Mononuclear cell (primary cell): Measurements from ENCODE around the gene SNX1. TPM values are rescaled to one million over a fixed set of nuclear protein-coding genes. Genes with fewer than 3 reads are reported as not detected.
"Not testable (repeated sequence)": the region's sequence is repeated elsewhere in the genome, so short reads cannot be mapped to it uniquely, and the experiment has no call there.

Experiments used
- H3K27me3 ChIP-seq: 2 replicates; pipeline ENCODE4 v1.6.0; 2011; ENCODE audit warnings: low read length, control low read depth; ENCODE audit not compliant: insufficient read depth
- H3K4me1 ChIP-seq: 2 replicates; pipeline ENCODE4 v1.5.1; 2011; ENCODE audit warnings: mild to moderate bottlenecking, low read length, control low read depth; ENCODE audit not compliant: insufficient read depth
- H3K4me3 ChIP-seq: 2 replicates; pipeline ENCODE4 v1.5.1; 2011; ENCODE audit warnings: mild to moderate bottlenecking, low read length, moderate library complexity
- H3K9me3 ChIP-seq: 2 replicates; pipeline ENCODE4 v1.5.1; 2011; ENCODE audit warnings: low read depth, mild to moderate bottlenecking, control low read depth, low read length
- total RNA-seq: library from RNA; depleted of rRNA; stranded (reverse); fragments of >200 nt; gene quantifications from one replicate; pipeline ENCODE4 v1.2.3, GENCODE V29; 2012

SNX1 gene
- total RNA-seq, 1 donor = 29.2 TPM

DNA sequence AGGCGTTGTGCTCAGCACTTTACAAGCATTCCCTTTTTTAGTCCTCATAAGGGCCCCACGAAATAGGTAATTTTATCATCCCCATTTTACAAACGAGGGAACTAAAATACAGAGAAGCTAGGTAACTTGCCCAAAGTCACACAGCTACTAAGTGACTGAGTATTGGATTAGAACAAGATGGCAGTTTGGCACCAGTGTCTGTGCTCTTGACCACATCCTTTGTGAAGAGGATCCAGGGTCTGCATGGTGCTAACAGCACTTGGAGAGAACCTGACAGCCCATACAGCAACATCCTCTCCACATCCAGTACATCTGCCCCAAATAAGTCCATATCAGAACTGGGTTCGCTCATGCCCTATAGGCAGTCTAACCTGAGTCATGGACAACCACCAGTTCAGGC, 27.6 kb upstream of the SNX1 start:
- Histone ChIP-seq H3K4me3 (no peak overlapping the region), H3K9me3 (no peaks in the 10 kb centered on the region), H3K27me3 (no peaks in the 10 kb centered on the region), H3K4me1 (peaks cover 36% of the 10 kb centered on the region)

DNA sequence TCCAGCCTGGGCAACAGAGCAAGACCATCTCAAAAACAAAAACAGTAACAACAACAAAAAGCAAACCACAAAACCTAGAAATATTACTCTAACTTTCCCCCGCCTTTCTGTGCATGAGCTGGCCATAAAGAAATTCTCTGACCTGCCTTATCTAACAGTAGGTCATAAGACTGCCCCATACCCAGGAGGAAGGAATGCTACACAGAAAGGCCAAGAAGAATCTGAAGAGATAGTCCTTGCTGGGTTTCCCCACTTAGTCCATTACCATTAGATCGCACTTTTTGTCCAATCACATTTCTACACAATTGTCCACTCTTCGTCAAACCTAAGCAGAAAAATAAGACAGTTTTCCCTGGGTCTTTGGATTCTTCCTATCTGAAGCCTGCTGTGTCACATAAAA, 25.7 kb upstream of the SNX1 start:
- no peak overlapping the region for H3K4me3 ChIP-seq
- peaks cover 36% of the 10 kb centered on the region for H3K4me1 ChIP-seq
- H3K27me3 ChIP-seq = no peaks in the 10 kb centered on the region
- H3K9me3 ChIP-seq = no peaks in the 10 kb centered on the region

DNA sequence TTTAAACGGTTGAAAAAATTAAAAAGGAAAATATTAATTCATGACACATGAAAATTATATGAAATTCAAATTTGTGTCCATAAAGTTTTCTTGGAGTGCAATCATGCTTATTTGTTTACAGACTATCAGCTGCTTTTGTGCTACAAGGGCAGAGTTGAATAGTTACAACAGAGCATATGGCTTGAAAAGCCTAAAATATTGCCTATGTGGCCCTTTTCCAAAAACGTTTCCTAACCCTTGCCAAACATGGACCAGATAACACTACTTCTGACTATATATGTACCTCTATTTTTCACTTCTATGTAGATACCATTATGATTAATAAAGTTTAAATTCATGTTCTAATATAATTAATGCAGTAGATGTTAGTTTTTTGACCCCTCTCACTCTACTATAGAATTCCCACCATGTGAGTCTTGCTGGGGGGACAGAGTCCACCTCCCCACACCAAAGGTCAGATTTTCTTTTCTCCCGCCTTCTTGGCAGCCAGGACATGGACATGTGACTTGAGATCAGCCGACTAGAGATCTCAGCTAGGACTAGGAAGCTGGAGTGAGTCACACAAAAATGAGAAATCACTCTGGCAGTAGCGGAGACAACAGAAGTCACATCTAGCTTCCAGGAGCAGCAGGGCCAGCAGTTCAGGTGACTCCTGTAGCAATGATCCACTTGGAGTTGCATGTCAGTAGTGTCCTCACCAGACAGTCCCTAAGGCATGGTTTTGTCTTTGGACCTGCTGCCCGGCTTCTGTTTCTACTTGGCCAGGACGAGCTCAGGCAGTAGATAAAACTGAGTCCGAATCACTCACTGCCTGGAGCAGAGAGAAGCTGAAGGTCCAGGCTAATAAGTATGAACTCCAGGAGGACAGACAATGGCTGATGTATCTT, 24.6 kb upstream of the SNX1 start:
- Histone ChIP-seq H3K9me3 (no peaks in the 10 kb centered on the region), H3K4me3 (no peak overlapping the region), H3K27me3 (no peaks in the 10 kb centered on the region), H3K4me1 (peaks cover 36% of the 10 kb centered on the region)

DNA sequence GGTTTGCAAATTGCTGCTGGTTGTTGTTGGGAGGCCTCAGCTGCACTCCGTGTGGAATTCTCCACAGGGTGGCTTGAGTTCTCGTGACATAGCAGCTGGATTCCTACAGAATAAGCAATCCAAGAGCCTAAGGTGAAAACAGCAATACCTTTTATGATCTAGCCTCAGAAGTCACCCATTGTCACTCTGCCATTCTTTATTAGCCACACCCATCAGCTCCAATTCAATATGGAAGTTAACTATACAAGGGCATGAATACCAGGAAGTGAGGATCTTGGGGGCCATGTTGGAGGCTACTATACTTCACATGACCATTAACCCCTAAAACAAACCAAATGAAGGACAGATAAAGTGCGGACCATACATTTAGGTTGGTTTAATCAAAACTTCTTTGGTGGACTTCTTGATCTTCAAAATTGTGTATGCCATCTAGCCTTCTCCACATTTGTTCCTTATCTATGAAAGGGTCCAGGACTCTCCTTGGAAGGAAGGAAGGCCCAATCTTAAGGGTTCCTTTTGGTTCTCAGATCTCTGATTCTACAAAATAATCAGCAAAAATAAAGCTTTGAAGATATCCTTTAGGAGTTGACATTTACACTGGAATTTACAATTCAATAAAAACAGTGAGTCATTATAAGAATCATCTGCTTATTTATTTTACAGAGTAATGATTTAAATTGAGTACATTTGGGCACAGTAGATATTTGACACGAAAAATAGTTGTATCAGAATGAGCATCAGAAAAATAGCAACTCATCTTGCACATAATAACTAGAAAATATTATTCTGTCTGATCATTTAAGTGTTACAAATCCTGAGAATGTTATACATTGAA, 23.6 kb upstream of the SNX1 start:
- Histone ChIP-seq H3K27me3 (no peaks in the 10 kb centered on the region), H3K9me3 (no peaks in the 10 kb centered on the region), H3K4me1 (peaks cover 36% of the 10 kb centered on the region)

DNA sequence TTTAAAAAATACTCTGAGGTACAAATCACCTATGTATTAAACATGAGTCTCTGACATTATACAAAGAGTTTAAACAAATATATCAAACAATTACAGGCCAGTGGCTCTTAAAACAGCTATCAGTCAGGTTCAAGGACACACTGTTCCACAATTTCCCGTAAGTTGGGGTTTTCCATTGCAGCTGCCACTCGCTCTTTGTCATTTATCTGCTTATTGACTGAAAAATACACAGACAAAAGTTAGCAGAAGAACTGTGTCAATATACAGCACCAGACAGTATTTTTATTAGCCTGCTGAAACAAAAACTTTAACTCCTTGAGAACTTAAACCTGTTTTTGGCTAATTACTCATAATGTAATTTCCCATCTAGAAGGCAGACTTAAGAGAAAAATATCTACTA, 23.0 kb upstream of the SNX1 start:
- Histone ChIP-seq H3K4me1 (peaks cover 29% of the 10 kb centered on the region), H3K27me3 (no peaks in the 10 kb centered on the region), H3K9me3 (no peaks in the 10 kb centered on the region), H3K4me3 (no peak overlapping the region)

More for the DNA sequence above, 23.6 kb upstream of the SNX1 start:
- H3K4me3 ChIP-seq = no peak overlapping the region

DNA sequence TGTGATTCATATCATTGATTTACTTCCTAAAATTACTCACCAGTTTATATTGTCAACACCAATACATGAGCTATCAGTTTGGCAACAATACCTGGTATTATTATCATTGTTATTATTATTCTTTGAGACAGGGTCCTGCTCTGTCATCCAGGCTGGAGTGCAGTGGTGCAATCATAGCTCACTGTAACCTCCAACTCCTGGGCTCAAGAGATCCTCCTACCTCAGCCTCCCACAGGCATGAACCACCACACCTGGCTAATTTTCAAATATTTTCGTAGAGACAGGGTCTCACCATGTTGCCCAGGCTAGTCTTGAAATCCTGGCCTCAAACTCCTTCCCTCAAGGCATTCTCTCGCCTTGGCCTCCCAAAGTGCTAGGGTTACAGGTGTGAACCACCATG, 22.3 kb upstream of the SNX1 start:
- H3K4me1 ChIP-seq = peaks cover 22% of the 10 kb centered on the region
- not testable (repeated sequence) for H3K27me3 ChIP-seq, H3K9me3 ChIP-seq, H3K4me3 ChIP-seq

DNA sequence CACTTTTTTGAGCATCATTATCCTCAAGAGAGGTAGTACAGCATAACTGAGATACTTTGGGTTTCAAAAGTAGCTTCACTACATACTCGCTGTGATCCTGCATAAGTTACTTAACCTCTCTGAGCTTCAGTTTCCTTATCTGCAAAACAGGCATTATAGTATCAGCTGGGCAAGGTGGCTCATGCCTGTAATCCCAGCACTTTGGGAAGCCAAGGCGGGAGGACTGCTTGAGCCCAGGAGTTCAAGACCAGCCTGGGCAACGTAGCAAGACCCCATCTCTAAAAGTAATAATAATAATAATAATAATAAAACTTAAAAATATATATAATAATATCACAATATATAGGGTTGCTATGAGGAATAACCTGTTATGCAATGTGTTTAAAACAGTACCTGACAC, 13.0 kb upstream of the SNX1 start:
- Histone ChIP-seq H3K4me3 (no peak overlapping the region), H3K27me3 (no peaks in the 10 kb centered on the region), H3K4me1 (no peaks in the 10 kb centered on the region), H3K9me3 (no peaks in the 10 kb centered on the region)

DNA sequence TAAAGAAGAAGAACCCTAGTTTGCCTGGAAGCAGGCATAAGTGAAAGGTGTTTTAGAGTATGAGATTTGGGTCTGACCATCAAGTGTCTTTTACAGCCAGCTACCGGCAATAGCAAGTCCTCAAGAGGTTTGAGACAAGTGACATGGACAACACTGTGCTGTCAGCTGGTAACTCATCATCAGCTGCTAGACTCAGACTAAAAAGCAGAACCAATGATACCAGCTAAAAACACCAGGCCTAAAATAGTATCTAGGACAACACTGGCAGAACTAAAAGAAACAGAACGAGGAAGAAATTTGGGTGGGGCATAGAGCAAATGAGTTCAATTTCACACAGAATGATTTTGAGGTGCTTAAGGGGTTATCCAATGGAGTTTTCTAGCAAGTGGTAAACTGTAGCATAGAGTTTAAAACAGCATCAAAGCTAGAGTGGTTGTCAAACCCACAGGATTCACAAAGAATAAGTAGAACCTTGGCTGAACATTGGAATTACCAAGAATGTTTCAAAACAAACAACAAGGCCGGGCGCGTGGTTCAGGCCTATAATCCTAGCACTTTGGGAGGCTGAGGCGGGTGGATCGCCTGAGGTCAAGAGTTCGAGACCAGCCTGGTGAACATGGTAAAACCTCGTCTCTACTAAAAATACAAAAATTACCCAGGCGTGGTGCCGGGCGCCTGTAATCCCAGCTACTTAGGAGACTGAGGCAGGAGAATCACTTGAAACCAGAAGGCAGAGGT, 6.1 kb upstream of the SNX1 start:
- Histone ChIP-seq H3K27me3 (no peaks in the 10 kb centered on the region), H3K4me1 (peaks cover 61% of the 10 kb centered on the region), H3K9me3 (no peaks in the 10 kb centered on the region), H3K4me3 (no peak overlapping the region)

DNA sequence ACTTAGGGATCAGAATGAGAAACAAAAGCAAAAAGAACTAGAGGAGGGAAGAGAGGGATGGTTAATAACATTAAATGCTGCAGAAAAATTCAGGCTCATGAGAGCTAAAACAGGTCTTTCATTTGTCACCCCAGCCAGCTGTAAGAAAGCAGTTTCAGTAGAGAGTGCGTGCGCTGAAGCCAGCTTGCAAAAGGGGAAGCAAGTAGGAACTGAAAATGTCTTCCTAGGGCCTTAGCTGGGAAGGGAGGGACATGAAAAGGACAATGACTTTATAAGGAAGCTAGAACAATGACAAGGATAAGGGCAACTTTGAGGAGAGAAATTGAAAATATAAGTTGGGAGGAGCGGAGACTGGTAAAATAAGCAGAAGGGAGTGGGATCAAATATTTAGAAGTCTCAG, 5.3 kb upstream of the SNX1 start:
- Histone ChIP-seq H3K9me3 (no peaks in the 10 kb centered on the region), H3K27me3 (no peaks in the 10 kb centered on the region), H3K4me1 (peaks cover 69% of the 10 kb centered on the region), H3K4me3 (no peak overlapping the region)

DNA sequence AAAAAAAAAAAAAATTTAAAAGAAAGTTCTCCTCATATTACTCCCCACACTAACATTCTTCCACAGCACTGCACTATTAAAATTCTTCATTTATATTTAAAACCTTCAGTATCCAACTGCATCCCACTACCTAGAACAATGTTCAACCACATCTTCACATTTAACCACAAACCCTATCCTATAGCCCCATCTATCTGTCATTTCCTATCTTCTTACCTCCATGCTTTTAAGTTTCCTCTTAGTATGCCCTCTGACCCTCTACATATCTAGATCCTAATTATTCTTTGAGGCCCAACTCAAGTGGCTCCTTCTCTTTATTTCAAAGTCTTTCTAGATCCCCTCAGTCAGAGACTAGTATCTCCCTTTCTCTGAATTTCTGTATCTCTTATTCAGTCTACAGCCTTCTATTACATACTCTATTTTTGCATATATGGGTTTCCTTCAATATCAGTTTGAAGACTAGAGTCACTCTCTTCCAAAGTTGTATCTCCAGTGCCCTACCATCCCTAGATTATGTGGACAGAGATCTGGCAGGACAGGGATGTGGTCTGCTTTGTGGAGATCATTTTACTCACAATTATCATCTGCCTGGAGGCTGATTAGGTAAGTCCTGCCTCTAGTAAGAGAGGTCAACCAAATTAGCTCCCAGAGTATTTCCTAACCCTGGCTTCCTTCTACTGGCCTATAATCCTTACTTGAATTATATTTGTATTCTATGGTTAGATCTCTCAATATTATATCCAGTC, 3.5 kb upstream of the SNX1 start:
- no peak overlapping the region for H3K4me3 ChIP-seq
- peaks cover 81% of the 10 kb centered on the region for H3K4me1 ChIP-seq
- no peaks in the 10 kb centered on the region for H3K27me3 ChIP-seq
- H3K9me3 ChIP-seq = no peaks in the 10 kb centered on the region

DNA sequence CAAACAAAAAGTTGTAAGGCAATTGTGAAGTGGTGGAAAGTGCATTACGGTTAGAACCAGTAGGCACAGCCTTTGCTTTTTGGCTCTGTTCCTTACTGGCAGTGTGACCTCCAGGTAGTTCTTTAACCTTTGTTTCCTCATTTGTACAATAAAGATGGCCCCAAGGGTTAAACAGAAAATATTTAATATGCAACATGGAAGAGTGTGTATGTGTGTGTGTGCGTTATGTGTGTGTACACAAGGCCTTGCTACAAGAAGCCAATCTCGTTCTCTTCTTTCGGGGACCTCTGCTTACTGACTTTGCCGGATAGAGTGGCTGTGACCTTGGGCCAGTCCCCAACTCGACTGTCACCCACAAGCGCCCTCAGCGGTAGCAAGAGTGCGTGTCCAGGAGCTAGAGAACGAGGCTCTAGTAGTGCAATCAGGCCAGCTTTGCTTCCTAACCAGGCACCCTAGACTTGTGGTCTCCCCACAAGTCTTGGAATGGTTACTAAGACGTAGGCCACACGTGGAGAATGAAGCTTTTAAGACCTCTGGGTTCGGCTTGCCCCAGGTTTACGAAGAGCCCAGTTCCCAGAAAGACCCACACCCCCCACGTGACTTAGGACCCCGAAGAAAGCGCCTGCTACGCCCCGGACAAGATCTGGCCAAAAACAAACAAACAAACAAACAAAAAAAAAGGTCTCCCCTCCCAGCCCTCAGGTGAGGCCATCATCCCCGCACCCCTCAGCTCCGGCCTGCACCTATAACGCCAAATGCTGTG, 2.7 kb upstream of the SNX1 start:
- H3K9me3 ChIP-seq = no peaks in the 10 kb centered on the region
- H3K4me1 ChIP-seq = peaks cover 87% of the 10 kb centered on the region
- H3K4me3 ChIP-seq = peak overlapping the region; percentile 87
- no peaks in the 10 kb centered on the region for H3K27me3 ChIP-seq

DNA sequence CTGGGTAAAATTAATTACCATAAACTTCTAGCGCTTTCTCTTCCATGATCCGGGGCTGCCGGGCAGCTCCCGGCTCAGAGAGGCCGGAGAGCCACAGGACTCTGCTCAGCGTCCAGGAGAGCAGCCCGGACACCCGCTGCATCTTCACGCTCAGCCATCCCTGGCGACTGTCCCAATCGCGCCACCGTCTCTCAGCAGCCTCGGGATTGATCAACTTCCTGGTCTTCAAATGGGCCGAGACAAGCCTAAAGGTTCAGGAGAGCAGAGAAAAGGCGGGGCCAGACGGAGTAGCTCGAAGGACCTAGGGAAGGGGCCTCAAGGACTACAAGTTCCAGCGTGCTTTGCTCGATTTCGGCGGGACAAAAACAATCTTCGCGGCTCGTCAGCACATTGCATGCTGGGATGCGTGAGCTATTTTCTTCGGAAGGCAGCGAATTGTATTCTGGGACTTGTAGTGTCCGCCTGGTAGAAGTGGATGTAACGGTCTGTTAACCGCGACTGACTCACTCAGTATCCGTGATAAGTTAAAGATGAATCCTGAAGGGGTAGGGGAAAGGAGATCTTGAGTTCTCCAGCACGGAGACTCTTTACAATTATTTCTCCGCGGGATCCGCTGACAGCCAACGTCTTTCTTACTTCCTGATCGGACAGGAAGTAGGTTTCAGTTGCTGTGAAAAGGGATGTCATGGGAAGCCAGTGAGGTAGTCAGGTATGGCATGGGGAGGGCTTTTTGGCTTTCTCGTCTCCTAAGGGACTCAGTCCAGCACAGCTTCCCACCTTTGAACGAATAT, 2.0 kb upstream of the SNX1 start, which contains the start of gene CIAO2A:
Gene CIAO2A (minus strand): TSS at position 212 of the 791 bp plus-strand sequence. CDS start 70 bp downstream, at position 142.
- Histone ChIP-seq H3K4me3 (peak within 1 kb of the TSS; percentile 87), H3K9me3 (no peaks in the 10 kb centered on the region), H3K27me3 (no peaks in the 10 kb centered on the region), H3K4me1 (peaks cover 88% of the 10 kb centered on the region)

DNA sequence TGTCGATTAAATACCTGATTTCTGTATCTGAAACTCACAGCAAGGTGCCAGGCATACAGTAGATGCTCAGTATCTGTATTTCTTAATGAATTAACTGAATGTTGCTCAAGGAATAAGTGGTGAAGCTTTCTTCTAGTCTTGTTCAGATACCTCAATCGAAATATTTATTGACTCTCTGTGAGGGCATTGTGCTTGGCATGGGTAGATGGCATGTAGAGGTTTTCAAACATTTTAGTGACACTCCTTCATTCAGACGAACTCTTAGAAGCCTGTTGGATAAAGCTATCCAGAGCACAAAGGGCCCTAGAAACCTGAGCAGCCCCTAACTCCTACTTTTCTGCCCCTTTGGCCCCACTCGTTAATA, 369 bp upstream of the SNX1 start:
- peaks cover 86% of the 10 kb centered on the region for H3K4me1 ChIP-seq
- no peaks in the 10 kb centered on the region for H3K27me3 ChIP-seq
- H3K4me3 ChIP-seq = peak overlapping the region; percentile 91
- no peaks in the 10 kb centered on the region for H3K9me3 ChIP-seq
